Central memory CD8-positive, alpha-beta T cell (primary cell): ENCODE measurements around the gene NFS1.

Experiments used
- ATAC-seq: fragments of 150-1000 bp; cut with Tn5 transposase; replicated peaks from 2 replicates; pipeline ENCODE4 v1.10.0; 2022; ENCODE audit warnings: mild to moderate bottlenecking, moderate FRiP score, moderate number of reproducible peaks; ENCODE audit not compliant: poor library complexity, severe bottlenecking; ENCODE audit errors: extremely low read depth
- DNase-seq, 2 donors: peaks; one replicate each; pipeline ENCODE4 v3.0.0; 2021; ENCODE audit warnings: low spot score in 2 of 2
- H3K27ac Mint-ChIP-seq: one replicate; pipeline ENCODE4 v1.8.0; 2022; ENCODE audit warnings: low read depth, mild to moderate bottlenecking, moderate library complexity, mixed read lengths
- H3K27me3 Mint-ChIP-seq: one replicate; pipeline ENCODE4 v1.8.0; 2022; ENCODE audit warnings: mixed read lengths
- H3K36me3 Mint-ChIP-seq: one replicate; pipeline ENCODE4 v1.8.0; 2022; ENCODE audit warnings: mild to moderate bottlenecking, moderate library complexity, mixed read lengths; ENCODE audit not compliant: insufficient read depth
- H3K4me1 Mint-ChIP-seq: one replicate; pipeline ENCODE4 v1.8.0; 2022; ENCODE audit warnings: mixed read lengths
- H3K4me3 Mint-ChIP-seq: one replicate; pipeline ENCODE4 v1.8.0; 2022; ENCODE audit warnings: mild to moderate bottlenecking, moderate library complexity, mixed read lengths
- H3K9me3 Mint-ChIP-seq: one replicate; pipeline ENCODE4 v1.8.0; 2022; ENCODE audit warnings: mixed read lengths

Gene NFS1

DNA sequence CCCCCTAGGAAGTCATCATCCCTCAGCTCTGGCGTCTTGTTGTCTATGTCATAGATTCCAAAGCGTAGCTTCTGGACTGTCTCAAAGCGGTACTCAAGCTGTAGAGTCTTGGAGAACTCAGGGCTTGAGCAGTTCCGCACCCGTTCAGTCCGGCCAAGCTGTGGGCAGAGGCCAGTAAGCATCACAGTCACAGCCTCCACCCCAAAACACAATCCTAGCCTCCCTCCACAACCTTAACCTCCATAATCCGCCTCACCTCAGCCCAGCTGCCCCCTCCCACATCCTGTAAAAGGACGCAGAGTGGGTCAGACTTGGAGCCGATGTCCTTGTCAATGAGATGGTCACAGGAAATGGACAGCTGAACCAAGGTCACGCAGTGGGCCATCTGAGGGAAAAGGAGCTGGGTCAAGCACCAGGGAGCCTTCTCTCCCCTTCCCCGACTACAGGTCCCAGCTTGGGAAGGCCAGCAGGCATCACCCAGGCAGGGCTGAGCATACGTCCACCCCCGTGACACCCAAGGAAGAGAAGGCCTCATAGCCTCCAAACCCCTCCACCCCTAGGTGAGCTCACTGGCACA, 66.5 kb downstream of the NFS1 start:
- ATAC-seq (no peak), DNase-seq (no peak)
- H3K4me1 Mint-ChIP-seq, result peaks cover 37% of the 10 kb centered on the region
- H3K27ac Mint-ChIP-seq, result no peak overlapping the region
- peaks cover 35% of the 10 kb centered on the region for H3K36me3 Mint-ChIP-seq
- H3K9me3 Mint-ChIP-seq, result no peaks in the 10 kb centered on the region
- no peak overlapping the region for H3K4me3 Mint-ChIP-seq
- H3K27me3 Mint-ChIP-seq, result no peaks in the 10 kb centered on the region

DNA sequence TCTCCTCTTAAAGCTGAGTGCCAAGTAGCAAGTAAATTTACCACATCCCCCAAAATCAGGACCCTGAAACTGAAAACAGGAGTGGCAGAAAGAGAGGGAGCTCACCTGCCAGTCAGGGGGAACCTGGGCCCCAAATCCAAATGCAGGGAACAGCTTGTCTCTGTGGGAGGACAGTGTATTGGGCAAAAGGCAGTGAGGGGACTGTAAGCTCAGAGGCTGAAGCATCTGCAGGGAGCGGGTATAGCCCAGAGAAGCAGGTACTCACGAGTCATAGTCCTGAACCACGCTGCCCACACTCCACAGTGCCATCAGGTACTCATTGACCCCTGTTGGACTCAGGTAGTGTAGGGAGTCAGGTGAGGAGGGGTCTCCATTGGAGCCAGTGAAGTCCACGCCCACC, 68.5 kb downstream of the NFS1 start:
- peaks cover 24% of the 10 kb centered on the region for H3K4me1 Mint-ChIP-seq
- peaks cover 47% of the 10 kb centered on the region for H3K36me3 Mint-ChIP-seq
- H3K4me3 Mint-ChIP-seq, result no peak overlapping the region
- H3K9me3 Mint-ChIP-seq, result no peaks in the 10 kb centered on the region
- no peak for ATAC-seq
- H3K27ac Mint-ChIP-seq, result no peak overlapping the region
- no peaks in the 10 kb centered on the region for H3K27me3 Mint-ChIP-seq
- no peak for DNase-seq

DNA sequence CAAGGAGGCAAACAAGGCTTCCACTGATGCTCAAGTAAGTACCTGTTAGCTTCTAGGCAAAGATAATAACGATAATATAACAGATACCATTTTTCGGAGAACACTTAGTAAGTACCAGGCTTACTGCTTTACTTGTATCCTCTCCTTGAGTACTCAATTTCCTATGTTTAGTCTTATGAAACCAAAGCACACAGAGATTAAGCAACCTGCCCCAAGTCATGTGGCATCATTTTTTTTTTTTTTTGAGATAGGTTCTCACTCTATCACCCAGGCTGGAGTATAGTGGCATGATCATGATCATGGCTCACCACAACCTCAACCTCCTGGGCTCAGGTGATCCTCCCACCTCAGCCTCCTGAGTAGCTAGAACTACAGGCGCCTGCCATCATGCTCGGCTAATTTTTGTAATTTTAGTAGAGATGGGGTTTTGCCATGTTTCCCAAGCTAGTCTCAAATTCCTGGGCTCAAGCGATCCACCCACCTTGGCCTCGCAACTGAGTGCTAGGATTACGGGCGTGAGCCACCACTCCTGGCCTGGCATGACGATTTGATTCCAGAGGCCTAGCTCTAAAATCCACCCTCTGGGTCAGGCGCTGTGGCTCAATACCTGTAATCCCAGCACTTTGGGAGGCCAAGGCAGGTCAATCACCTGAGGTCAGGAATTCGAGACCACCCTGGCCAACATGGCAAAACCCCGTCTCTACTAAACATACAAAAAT, 69.6 kb downstream of the NFS1 start:
- H3K9me3 Mint-ChIP-seq, result no peaks in the 10 kb centered on the region
- H3K27ac Mint-ChIP-seq, result no peak overlapping the region
- peaks cover 45% of the 10 kb centered on the region for H3K36me3 Mint-ChIP-seq
- ATAC-seq, result no peak
- H3K27me3 Mint-ChIP-seq, result no peaks in the 10 kb centered on the region
- no peak for DNase-seq
- H3K4me1 Mint-ChIP-seq, result peaks cover 17% of the 10 kb centered on the region
- H3K4me3 Mint-ChIP-seq, result no peak overlapping the region

DNA sequence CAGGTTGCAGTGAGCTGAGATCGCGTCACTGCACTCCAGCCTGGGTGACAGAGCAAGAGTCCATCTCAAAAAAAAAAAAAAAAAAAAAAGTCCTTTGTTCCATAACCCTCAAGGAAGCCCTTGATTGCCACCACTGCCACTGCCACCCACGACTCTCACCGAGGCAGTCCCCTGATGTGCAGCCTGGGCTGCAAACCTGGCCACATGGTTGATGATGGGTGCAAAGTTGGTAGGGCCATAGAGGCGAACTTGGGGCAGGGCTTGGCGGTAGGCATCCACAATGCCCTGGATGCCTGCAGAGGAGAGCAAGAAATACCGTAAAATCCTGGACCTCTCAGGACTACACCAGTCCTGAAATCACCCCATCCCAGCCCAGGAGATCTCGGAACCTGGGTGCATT, 72.0 kb downstream of the NFS1 start:
- Mint-ChIP-seq H3K4me3 (no peak overlapping the region), H3K27me3 (no peaks in the 10 kb centered on the region), H3K27ac (peak overlapping the region; percentile 10), H3K9me3 (no peaks in the 10 kb centered on the region), H3K4me1 (peaks cover 6% of the 10 kb centered on the region), H3K36me3 (peaks cover 48% of the 10 kb centered on the region)
- ATAC-seq (no peak), DNase-seq (no peak)

DNA sequence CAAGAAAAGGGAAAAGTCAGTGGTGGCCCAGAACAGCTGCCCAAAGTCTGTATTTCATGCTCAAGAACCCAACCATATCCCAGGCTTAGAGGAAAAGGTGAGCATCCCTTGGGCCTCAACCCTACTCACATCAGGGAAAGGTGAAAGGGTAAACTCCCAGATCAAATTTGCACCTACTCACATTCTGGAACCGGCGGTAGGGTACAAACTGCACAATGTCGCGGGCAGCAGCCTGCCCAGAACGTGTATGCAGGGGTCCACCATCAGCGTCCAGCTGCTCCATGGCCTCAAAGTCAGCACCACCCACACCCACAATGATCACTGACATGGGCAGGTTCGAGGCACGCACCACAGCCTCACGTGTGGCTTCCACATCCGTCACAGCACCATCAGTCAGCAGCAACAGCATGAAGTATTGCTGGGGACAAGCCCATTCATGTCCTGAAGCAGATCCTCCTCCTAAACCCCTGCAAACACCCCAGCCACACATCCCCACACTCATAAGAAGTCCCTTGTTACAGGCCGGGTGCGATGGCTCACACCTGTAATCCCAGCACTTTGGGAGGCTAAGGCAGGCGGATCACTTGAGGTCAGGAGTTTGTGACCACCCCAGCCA, 72.7 kb downstream of the NFS1 start:
- Mint-ChIP-seq H3K4me3 (no peak overlapping the region), H3K27ac (no peak overlapping the region), H3K36me3 (peaks cover 43% of the 10 kb centered on the region), H3K9me3 (no peaks in the 10 kb centered on the region), H3K4me1 (peaks cover 7% of the 10 kb centered on the region), H3K27me3 (no peaks in the 10 kb centered on the region)
- ATAC-seq (no peak), DNase-seq (no peak)

DNA sequence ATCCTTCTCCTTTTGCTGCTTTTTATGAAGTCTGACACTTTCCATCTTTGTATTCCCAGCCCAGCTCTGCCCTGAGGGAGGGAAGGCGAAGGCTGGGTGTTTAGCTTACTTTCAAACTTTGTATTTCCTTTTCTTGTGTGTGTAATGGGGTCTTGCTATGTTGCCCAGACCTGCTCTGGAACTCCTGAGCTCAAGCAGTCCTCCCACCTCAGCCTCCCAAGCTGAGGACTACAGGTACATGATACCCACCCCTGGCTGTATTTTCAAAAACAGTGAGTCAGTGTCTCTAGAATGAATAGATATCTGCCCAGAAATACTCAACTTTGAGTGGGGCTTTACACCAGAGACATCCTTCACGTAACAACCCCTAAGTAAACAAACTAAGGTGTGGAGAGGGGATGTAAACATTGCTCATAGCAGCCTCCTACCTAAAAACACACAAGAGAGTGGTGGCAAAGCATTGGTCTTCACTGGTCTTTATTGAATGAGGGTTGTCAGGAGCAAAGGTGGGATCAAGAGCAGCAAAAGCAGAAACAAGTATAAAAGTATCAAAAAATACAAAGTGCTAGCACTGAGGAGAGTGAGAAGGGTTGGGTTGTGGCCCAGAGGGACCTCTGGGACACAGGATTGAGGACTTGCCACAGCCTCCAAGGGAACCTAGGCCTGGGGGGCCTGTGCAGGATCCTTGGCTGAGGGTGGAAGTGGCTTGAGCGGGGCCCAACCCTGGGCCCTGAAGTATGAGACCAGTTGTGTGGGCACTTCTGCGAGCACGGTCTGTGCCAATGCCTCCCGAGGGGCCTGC, 73.4 kb downstream of the NFS1 start:
- Mint-ChIP-seq H3K36me3 (peaks cover 40% of the 10 kb centered on the region), H3K9me3 (no peaks in the 10 kb centered on the region), H3K27me3 (no peaks in the 10 kb centered on the region), H3K27ac (peak overlapping the region; percentile 6), H3K4me1 (peaks cover 10% of the 10 kb centered on the region), H3K4me3 (no peak overlapping the region)
- DNase-seq, result no peak
- ATAC-seq, result no peak

DNA sequence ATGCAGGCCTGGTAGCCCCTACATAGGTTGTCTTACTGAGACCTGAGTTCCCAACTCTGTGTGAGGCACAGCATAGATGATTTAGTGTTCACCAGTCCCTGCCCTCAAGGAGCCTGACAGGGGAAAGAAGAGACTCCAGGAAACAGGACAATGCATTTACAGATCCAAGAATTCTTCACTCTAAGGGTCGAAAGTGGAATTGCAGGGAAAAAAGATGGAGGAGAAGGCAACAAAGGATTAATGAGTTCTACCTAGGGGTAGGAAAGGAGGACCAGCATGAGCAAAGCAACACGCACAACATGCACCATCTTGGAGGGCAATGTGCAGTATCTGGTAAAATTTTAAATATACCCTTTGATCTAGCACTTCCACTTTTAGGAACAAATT, 77.6 kb downstream of the NFS1 start:
- no peaks in the 10 kb centered on the region for H3K27me3 Mint-ChIP-seq
- no peak for DNase-seq
- H3K4me3 Mint-ChIP-seq, result no peak overlapping the region
- H3K36me3 Mint-ChIP-seq, result peaks cover 23% of the 10 kb centered on the region
- H3K9me3 Mint-ChIP-seq, result no peaks in the 10 kb centered on the region
- H3K27ac Mint-ChIP-seq, result no peak overlapping the region
- H3K4me1 Mint-ChIP-seq, result peaks cover 34% of the 10 kb centered on the region
- ATAC-seq, result no peak

DNA sequence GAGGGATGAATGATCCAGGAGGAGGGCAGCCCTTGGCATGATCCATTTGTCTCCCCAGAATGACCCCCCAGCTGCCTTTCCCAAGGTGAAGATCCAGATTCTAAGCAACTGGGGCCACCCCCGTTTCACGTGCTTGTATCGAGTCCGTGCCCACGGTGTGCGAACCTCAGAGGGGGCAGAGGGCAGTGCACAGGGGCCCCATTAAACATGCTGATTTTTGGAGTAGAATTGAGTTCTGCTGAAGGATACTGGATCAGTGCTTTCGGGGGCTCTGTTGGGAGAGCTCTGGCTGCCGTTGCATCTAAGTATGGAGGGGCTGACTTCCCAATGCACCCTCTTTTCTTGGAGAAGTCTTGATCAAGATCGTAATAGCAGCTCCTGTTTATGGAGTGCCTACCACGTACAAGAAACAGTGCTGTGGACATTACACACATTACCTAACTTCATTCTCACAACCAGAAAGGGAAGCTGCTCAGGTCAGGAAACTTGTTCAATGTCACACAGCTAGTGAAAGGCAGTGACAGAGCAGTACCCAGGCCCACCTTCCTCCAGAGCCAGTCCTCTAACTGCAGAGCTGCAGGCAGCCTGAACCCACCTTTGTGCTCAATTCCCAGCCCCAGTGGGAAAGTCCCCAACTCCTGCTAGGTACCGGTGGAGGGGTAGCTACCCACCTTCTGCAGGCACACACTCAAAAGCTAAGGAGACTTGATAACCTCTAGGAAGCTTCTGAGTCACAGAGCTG, 78.2 kb downstream of the NFS1 start:
- Mint-ChIP-seq H3K27me3 (no peaks in the 10 kb centered on the region), H3K27ac (no peak overlapping the region), H3K4me3 (no peak overlapping the region), H3K9me3 (no peaks in the 10 kb centered on the region), H3K36me3 (peaks cover 26% of the 10 kb centered on the region), H3K4me1 (peaks cover 36% of the 10 kb centered on the region)
- ATAC-seq (no peak), DNase-seq (no peak)

DNA sequence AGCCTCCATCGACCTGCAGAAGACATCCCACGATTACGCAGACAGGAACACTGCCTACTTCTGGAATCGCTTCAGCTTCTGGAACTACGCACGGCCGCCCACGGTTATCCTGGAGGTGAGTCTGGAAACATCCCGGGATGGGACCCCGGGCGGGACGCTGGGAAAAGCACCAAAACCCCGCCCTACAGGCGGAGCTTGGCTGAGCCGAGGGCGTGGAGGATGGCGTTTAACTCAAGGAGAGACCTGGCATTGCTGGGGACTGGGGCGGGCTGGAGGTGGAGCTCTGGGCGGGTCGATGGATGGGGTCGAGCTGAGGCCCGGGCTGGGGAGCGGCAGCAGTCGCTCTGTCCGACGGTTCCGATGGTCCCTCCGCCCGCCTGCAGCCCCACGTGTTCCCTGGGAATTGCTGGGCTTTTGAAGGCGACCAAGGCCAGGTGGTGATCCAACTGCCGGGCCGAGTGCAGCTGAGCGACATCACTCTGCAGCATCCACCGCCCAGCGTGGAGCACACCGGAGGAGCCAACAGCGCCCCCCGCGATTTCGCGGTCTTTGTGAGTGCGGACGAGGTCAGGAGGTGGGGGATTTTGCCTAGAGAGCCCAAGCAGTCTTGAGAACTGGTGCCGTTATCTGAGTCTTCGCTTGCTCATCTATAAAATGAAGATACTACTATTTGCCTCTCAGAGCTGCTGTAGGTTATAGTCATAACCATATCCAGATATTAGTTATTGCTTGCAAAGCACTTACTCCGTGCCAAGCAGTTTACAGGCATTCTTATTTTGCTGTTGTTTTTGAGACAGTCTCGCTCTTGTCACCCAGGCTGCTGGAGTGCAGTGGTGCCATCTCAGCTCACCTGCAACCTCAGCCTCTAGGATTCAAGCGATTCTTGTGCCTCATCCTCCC, 79.7 kb downstream of the NFS1 start:
- H3K9me3 Mint-ChIP-seq, result no peaks in the 10 kb centered on the region
- H3K36me3 Mint-ChIP-seq, result peaks cover 27% of the 10 kb centered on the region
- peak overlapping the region; percentile 87 for H3K4me3 Mint-ChIP-seq
- peak; percentile 14 for ATAC-seq
- no peaks in the 10 kb centered on the region for H3K27me3 Mint-ChIP-seq
- peak; percentile 69 to 70 for DNase-seq
- H3K27ac Mint-ChIP-seq, result peak overlapping the region; percentile 78
- H3K4me1 Mint-ChIP-seq, result peaks cover 38% of the 10 kb centered on the region

DNA sequence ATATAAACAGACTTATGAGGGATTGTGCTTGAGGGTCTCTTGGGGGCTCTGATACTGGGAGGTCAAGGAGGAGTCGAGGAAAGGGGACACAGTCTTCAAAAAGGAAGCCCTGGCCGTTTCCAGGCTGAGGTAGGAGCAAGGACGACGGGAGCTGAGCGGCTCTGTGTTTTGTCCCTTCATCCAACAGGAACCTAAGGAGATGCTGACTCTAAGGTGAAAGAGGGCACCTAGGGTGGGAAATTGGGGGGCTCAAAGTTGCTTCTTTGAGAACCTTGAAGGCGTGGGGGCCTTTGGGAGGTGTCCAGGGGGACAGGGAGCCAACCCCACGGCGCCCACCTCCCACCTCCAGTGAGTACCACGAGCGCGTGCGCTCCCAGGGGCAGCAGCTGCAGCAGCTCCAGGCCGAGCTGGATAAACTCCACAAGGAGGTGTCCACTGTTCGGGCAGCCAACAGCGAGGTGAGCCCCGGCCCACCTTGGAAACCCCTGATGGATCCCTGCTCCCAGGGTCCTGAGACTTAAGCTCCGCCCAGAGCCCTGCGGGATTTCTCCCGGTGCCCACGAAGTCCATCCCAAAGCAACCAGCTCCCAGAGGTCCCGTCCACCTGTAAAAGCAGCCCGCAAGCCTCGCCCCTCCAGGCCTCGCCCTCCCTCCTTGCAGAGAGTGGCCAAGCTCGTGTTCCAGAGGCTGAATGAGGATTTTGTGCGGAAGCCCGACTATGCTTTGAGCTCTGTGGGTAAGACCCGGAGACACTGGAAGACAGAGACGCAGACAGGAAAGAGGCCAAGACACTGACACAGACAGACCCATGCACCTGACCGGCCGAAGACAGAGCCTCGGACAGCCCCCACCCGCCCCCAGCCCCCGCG, 80.7 kb downstream of the NFS1 start:
- Mint-ChIP-seq H3K9me3 (no peaks in the 10 kb centered on the region), H3K4me1 (peaks cover 38% of the 10 kb centered on the region), H3K27ac (peak overlapping the region; percentile 78), H3K4me3 (peak overlapping the region; percentile 87), H3K27me3 (no peaks in the 10 kb centered on the region), H3K36me3 (peaks cover 29% of the 10 kb centered on the region)
- ATAC-seq (no peak), DNase-seq (no peak)
